ENCODE measurements around the gene RBM34.
A peak's percentile ranks its signal among the peaks of the same experiment; 100 is the strongest.

Gene RBM34

DNA sequence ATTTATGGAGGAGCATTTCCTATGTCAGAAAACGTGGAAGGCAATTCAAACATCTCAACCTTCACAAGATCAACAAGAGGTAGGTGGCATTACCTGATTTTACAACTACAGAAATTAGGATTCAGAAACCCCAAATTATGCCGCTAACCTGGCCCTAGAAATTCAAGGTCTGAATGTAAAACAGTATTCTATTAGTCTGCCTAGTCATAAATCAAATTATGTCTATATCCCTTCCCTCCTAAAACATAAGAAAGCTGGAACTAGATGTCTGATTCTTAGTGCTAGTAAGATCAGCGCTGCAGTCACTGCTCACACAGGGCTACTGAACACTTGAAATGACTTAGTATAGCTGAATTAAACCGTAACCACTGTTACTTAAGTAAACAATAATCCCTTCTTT is 33.8 kb downstream of the RBM34 start:
- CTCF ChIA-PET, result no interaction called here
- POLR2A ChIA-PET (ENCODE audit: low non-redundant PET), result no interaction called here
- DNase-seq (ENCODE audit: low spot score), result no peak
- no peak for TF ChIP-seq CTCF (conservative IDR thresholded peaks at IDR 0.05; ENCODE audit: low read depth)
- no peak overlapping the region for H3K27ac ChIP-seq

- POLR2A ChIA-PET (ENCODE audit: low non-redundant PET), result no interaction called here
These were observed 36.4 kb downstream of the RBM34 start for GRCh38 chr1:235124665-235125064.

DNA sequence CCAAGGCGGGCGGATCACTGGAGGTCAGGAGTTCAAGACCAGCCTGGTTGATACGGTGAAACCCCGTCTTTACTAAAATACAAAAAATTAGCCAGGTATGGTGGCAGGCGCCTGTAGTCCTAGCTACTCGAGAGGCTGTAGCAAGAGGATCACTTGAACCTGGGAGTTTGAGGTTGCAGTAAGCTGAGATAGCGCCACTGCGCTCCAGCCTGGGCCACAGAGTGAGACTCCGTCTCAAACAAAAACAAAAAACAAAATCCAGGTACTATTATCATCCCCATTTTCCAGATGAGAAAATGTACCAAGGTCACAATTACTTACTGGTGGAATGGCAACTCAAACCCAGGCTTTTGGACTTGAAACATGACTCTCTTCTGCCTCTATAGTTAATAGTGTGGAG is 36.9 kb downstream of the RBM34 start:
- POLR2A ChIA-PET (ENCODE audit: low non-redundant PET), result no interaction called here
- H3K27ac ChIP-seq, result no peak overlapping the region
- TF ChIP-seq CTCF (conservative IDR thresholded peaks at IDR 0.05; ENCODE audit: low read depth), result no peak
- DNase-seq (ENCODE audit: low spot score), result no peak
- CTCF ChIA-PET, result no interaction called here

More at GRCh38 chr1:235124665-235125064, 36.4 kb downstream of the RBM34 start:
- CTCF ChIA-PET, result no interaction called here
- DNase-seq (ENCODE audit: low spot score), result no peak
- no peak overlapping the region for H3K27ac ChIP-seq
- TF ChIP-seq CTCF (conservative IDR thresholded peaks at IDR 0.05; ENCODE audit: low read depth), result no peak

- ChIA-PET POLR2A (ENCODE audit: low non-redundant PET) (no interaction called here), CTCF (interaction anchor here (0.5 to 1.0 kb wide), 2 partner anchors 18 to 1712 kb away, joined by 3 to 6 read pairs; no protein-coding TSS in a partner anchor)
- DNase-seq (ENCODE audit: low spot score), result no peak
- no peak for TF ChIP-seq CTCF (conservative IDR thresholded peaks at IDR 0.05; ENCODE audit: low read depth)
- H3K27ac ChIP-seq, result no peak overlapping the region
These were observed 38.7 kb downstream of the RBM34 start for GRCh38 chr1:235122348-235122747.

DNA sequence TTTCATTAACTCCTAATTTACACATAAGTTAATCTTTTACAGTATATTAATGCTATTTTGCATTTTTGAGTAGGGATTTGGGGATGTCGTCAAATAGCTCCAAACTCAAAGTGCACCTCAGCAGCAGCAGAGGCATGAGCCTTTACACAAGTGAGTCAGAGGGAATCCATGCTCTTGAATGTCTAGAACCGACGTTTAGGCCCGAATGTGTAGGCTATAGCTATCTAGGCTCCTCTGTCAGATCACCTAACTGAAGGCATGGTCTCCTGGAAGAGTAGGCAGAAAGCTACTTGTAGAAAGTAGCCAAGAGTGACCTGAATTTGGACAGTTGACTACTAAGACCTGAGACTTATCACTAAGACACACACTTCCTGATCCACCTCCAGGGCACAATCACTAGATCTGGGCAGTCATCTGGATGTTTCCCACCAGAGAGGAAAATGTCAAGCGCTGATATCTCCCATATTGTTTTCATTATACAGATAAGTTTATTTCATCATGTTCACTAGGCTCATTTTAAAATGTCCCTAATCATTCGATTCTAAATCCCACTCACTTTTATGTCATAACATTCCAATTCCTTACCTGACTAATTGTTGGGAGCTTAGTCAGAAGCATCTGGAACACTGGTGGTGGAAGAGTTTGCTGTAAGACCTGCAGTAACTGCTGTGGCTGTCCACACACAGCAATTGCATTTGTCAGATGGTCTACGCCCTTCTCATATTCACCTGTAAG is 47.7 kb downstream of the RBM34 start:
- ChIA-PET POLR2A (ENCODE audit: low non-redundant PET) (interaction anchor here (0.6 kb wide), 1 partner anchor 17 kb away, joined by 4 read pairs; no protein-coding TSS in a partner anchor), CTCF (interaction anchor here (0.6 to 0.7 kb wide), 2 partner anchors 379 to 382 kb away, joined by 3 to 4 read pairs; no protein-coding TSS in a partner anchor)
- H3K27ac ChIP-seq, result no peak overlapping the region
- TF ChIP-seq CTCF (conservative IDR thresholded peaks at IDR 0.05; ENCODE audit: low read depth), result no peak
- DNase-seq (ENCODE audit: low spot score), result no peak

GRCh38 chr1:235112297-235113182 is 48.5 kb downstream of the RBM34 start:
- TF ChIP-seq CTCF (conservative IDR thresholded peaks at IDR 0.05; ENCODE audit: low read depth), result no peak
- no peak for DNase-seq (ENCODE audit: low spot score)
- ChIA-PET CTCF (interaction anchor here (0.6 kb wide), 1 partner anchor 11 kb away, joined by 3 read pairs; no protein-coding TSS in a partner anchor), POLR2A (ENCODE audit: low non-redundant PET) (interaction anchor here (0.6 kb wide), 2 partner anchors 18 to 291 kb away, joined by 3 to 4 read pairs; no protein-coding TSS in a partner anchor)
- H3K27ac ChIP-seq, result peak overlapping the region; percentile 53; the same call in 1 of the 2 replicates
